ENCODE measurements around the gene LOXHD1.

- TF ChIP-seq POLR2A (IDR thresholded peaks at IDR 0.05): no peak
- no peak for TF ChIP-seq POLR2AphosphoS5 (IDR thresholded peaks at IDR 0.05; ENCODE audit: insufficient read depth in 1 of 2, low read depth in 1 of 2)
These were observed 37.5 kb downstream of the LOXHD1 start for GRCh38 chr18:46619559-46619958.

All from vagina (tissue), 2 donors.